ENCODE results near the gene USP49.

The USP49 gene

GRCh38 chr6:41881506-41881905 is 13.7 kb downstream of the USP49 start:
- no peak overlapping the region for H3K27ac ChIP-seq (ENCODE audit: low read depth, low read length)
- H3K4me3 ChIP-seq (ENCODE audit: low read length), result no peak overlapping the region
- no peaks in the 10 kb centered on the region for H3K27me3 ChIP-seq (ENCODE audit: control insufficient read depth, insufficient read depth, low read length)
- no peak overlapping the region for H3K9ac ChIP-seq (ENCODE audit: low read length)
- no peaks in the 10 kb centered on the region for H3K4me1 ChIP-seq (ENCODE audit: control insufficient read depth, insufficient read depth, low read length)
- no peaks in the 10 kb centered on the region for H3K36me3 ChIP-seq (ENCODE audit: control insufficient read depth, insufficient read depth, low read length)

GRCh38 chr6:41878961-41879405 is 16.2 kb downstream of the USP49 start:
- H3K27me3 ChIP-seq (ENCODE audit: control insufficient read depth, insufficient read depth, low read length), result no peaks in the 10 kb centered on the region
- H3K4me1 ChIP-seq (ENCODE audit: control insufficient read depth, insufficient read depth, low read length), result no peaks in the 10 kb centered on the region
- no peak overlapping the region for H3K27ac ChIP-seq (ENCODE audit: low read depth, low read length)
- no peak overlapping the region for H3K9ac ChIP-seq (ENCODE audit: low read length)
- H3K36me3 ChIP-seq (ENCODE audit: control insufficient read depth, insufficient read depth, low read length), result no peaks in the 10 kb centered on the region
- no peak overlapping the region for H3K4me3 ChIP-seq (ENCODE audit: low read length)

GRCh38 chr6:41878246-41878645 is 16.9 kb downstream of the USP49 start:
- H3K4me3 ChIP-seq (ENCODE audit: low read length), result no peak overlapping the region
- no peaks in the 10 kb centered on the region for H3K36me3 ChIP-seq (ENCODE audit: control insufficient read depth, insufficient read depth, low read length)
- H3K9ac ChIP-seq (ENCODE audit: low read length), result no peak overlapping the region
- H3K4me1 ChIP-seq (ENCODE audit: control insufficient read depth, insufficient read depth, low read length), result no peaks in the 10 kb centered on the region
- no peak overlapping the region for H3K27ac ChIP-seq (ENCODE audit: low read depth, low read length)
- H3K27me3 ChIP-seq (ENCODE audit: control insufficient read depth, insufficient read depth, low read length), result no peaks in the 10 kb centered on the region

GRCh38 chr6:41877051-41877680 is 18.0 kb downstream of the USP49 start:
- Histone ChIP-seq H3K27me3 (ENCODE audit: control insufficient read depth, insufficient read depth, low read length) (no peaks in the 10 kb centered on the region), H3K4me1 (ENCODE audit: control insufficient read depth, insufficient read depth, low read length) (no peaks in the 10 kb centered on the region), H3K9ac (ENCODE audit: low read length) (no peak overlapping the region), H3K27ac (ENCODE audit: low read depth, low read length) (no peak overlapping the region), H3K36me3 (ENCODE audit: control insufficient read depth, insufficient read depth, low read length) (no peaks in the 10 kb centered on the region), H3K4me3 (ENCODE audit: low read length) (no peak overlapping the region)

- no peak overlapping the region for H3K9ac ChIP-seq (ENCODE audit: low read length)
Measured at GRCh38 chr6:41874741-41875140, 20.4 kb downstream of the USP49 start.

GRCh38 chr6:41872147-41872546 is 23.0 kb downstream of the USP49 start:
- Histone ChIP-seq H3K27ac (ENCODE audit: low read depth, low read length) (no peak overlapping the region), H3K36me3 (ENCODE audit: control insufficient read depth, insufficient read depth, low read length) (no peaks in the 10 kb centered on the region), H3K4me1 (ENCODE audit: control insufficient read depth, insufficient read depth, low read length) (no peaks in the 10 kb centered on the region), H3K27me3 (ENCODE audit: control insufficient read depth, insufficient read depth, low read length) (no peaks in the 10 kb centered on the region), H3K4me3 (ENCODE audit: low read length) (no peak overlapping the region), H3K9ac (ENCODE audit: low read length) (no peak overlapping the region)

More at GRCh38 chr6:41874741-41875140, 20.4 kb downstream of the USP49 start:
- Histone ChIP-seq H3K36me3 (ENCODE audit: control insufficient read depth, insufficient read depth, low read length) (no peaks in the 10 kb centered on the region), H3K27ac (ENCODE audit: low read depth, low read length) (no peak overlapping the region), H3K27me3 (ENCODE audit: control insufficient read depth, insufficient read depth, low read length) (no peaks in the 10 kb centered on the region), H3K4me1 (ENCODE audit: control insufficient read depth, insufficient read depth, low read length) (no peaks in the 10 kb centered on the region), H3K4me3 (ENCODE audit: low read length) (no peak overlapping the region)

GRCh38 chr6:41871691-41872090 is 23.5 kb downstream of the USP49 start:
- Histone ChIP-seq H3K9ac (ENCODE audit: low read length) (no peak overlapping the region), H3K36me3 (ENCODE audit: control insufficient read depth, insufficient read depth, low read length) (no peaks in the 10 kb centered on the region), H3K4me1 (ENCODE audit: control insufficient read depth, insufficient read depth, low read length) (no peaks in the 10 kb centered on the region), H3K4me3 (ENCODE audit: low read length) (no peak overlapping the region), H3K27me3 (ENCODE audit: control insufficient read depth, insufficient read depth, low read length) (no peaks in the 10 kb centered on the region), H3K27ac (ENCODE audit: low read depth, low read length) (no peak overlapping the region)

GRCh38 chr6:41859356-41859755 is 35.8 kb downstream of the USP49 start:
- Histone ChIP-seq H3K4me1 (ENCODE audit: control insufficient read depth, insufficient read depth, low read length) (no peaks in the 10 kb centered on the region), H3K4me3 (ENCODE audit: low read length) (no peak overlapping the region), H3K27ac (ENCODE audit: low read depth, low read length) (no peak overlapping the region), H3K27me3 (ENCODE audit: control insufficient read depth, insufficient read depth, low read length) (no peaks in the 10 kb centered on the region), H3K9ac (ENCODE audit: low read length) (no peak overlapping the region), H3K36me3 (ENCODE audit: control insufficient read depth, insufficient read depth, low read length) (no peaks in the 10 kb centered on the region)

- no peak overlapping the region for H3K4me3 ChIP-seq (ENCODE audit: low read length)
- no peaks in the 10 kb centered on the region for H3K4me1 ChIP-seq (ENCODE audit: control insufficient read depth, insufficient read depth, low read length)
- H3K27me3 ChIP-seq (ENCODE audit: control insufficient read depth, insufficient read depth, low read length), result no peaks in the 10 kb centered on the region
- no peaks in the 10 kb centered on the region for H3K36me3 ChIP-seq (ENCODE audit: control insufficient read depth, insufficient read depth, low read length)
- H3K27ac ChIP-seq (ENCODE audit: low read depth, low read length), result no peak overlapping the region
- H3K9ac ChIP-seq (ENCODE audit: low read length), result no peak overlapping the region
Measured at GRCh38 chr6:41858703-41859102, 36.5 kb downstream of the USP49 start.

GRCh38 chr6:41850861-41851260 is 44.3 kb downstream of the USP49 start:
- no peak overlapping the region for H3K9ac ChIP-seq (ENCODE audit: low read length)
- H3K36me3 ChIP-seq (ENCODE audit: control insufficient read depth, insufficient read depth, low read length), result no peaks in the 10 kb centered on the region
- H3K27me3 ChIP-seq (ENCODE audit: control insufficient read depth, insufficient read depth, low read length), result no peaks in the 10 kb centered on the region
- no peak overlapping the region for H3K4me3 ChIP-seq (ENCODE audit: low read length)
- no peaks in the 10 kb centered on the region for H3K4me1 ChIP-seq (ENCODE audit: control insufficient read depth, insufficient read depth, low read length)
- H3K27ac ChIP-seq (ENCODE audit: low read depth, low read length), result no peak overlapping the region

- no peaks in the 10 kb centered on the region for H3K27me3 ChIP-seq (ENCODE audit: control insufficient read depth, insufficient read depth, low read length)
- no peaks in the 10 kb centered on the region for H3K36me3 ChIP-seq (ENCODE audit: control insufficient read depth, insufficient read depth, low read length)
- no peaks in the 10 kb centered on the region for H3K4me1 ChIP-seq (ENCODE audit: control insufficient read depth, insufficient read depth, low read length)
- H3K27ac ChIP-seq (ENCODE audit: low read depth, low read length), result no peak overlapping the region
- H3K9ac ChIP-seq (ENCODE audit: low read length), result no peak overlapping the region
- no peak overlapping the region for H3K4me3 ChIP-seq (ENCODE audit: low read length)
Measured at GRCh38 chr6:41846666-41847237, 48.4 kb downstream of the USP49 start.

- Histone ChIP-seq H3K27ac (ENCODE audit: low read depth, low read length) (no peak overlapping the region), H3K4me3 (ENCODE audit: low read length) (no peak overlapping the region), H3K27me3 (ENCODE audit: control insufficient read depth, insufficient read depth, low read length) (no peaks in the 10 kb centered on the region), H3K4me1 (ENCODE audit: control insufficient read depth, insufficient read depth, low read length) (no peaks in the 10 kb centered on the region), H3K36me3 (ENCODE audit: control insufficient read depth, insufficient read depth, low read length) (no peaks in the 10 kb centered on the region), H3K9ac (ENCODE audit: low read length) (no peak overlapping the region)
Measured at GRCh38 chr6:41843178-41843577, 52.0 kb downstream of the USP49 start.

- Histone ChIP-seq H3K4me1 (ENCODE audit: control insufficient read depth, insufficient read depth, low read length) (no peaks in the 10 kb centered on the region), H3K36me3 (ENCODE audit: control insufficient read depth, insufficient read depth, low read length) (no peaks in the 10 kb centered on the region), H3K27me3 (ENCODE audit: control insufficient read depth, insufficient read depth, low read length) (no peaks in the 10 kb centered on the region), H3K4me3 (ENCODE audit: low read length) (no peak overlapping the region), H3K9ac (ENCODE audit: low read length) (no peak overlapping the region), H3K27ac (ENCODE audit: low read depth, low read length) (no peak overlapping the region)
Measured at GRCh38 chr6:41840326-41840725, 54.8 kb downstream of the USP49 start.
